Activated CD8-positive, alpha-beta memory T cell treated with anti-CD3 and anti-CD28 coated beads for 36 hours (primary cell): ENCODE data around the gene DNAJC1. TPM values are rescaled to one million over a fixed set of nuclear protein-coding genes. Genes with fewer than 3 reads are reported as not detected.
"Not testable (repeated sequence)": the region's sequence is repeated elsewhere in the genome, so short reads cannot be mapped to it uniquely, and the experiment has no call there.

Source experiments
- CTCF ChIA-PET: fragments of 350-600 bp; sonication (Branson Sonifier 250); formaldehyde crosslinking; loops from one replicate; lab custom pipeline; 2021; ENCODE audit warnings: antibody characterized with exemption; lab: Charles Lee
- POLR2A ChIA-PET: fragments of 350-600 bp; sonication (Branson Sonifier 250); formaldehyde crosslinking; loops from one replicate; lab custom pipeline; 2021; ENCODE audit warnings: antibody characterized with exemption; lab: Charles Lee
- total RNA-seq, 2 experiments: library from RNA; stranded (reverse); gene quantifications; one replicate each; pipeline ENCODE4 v1.2.3, GENCODE V29; 2021

Gene DNAJC1, protein sequence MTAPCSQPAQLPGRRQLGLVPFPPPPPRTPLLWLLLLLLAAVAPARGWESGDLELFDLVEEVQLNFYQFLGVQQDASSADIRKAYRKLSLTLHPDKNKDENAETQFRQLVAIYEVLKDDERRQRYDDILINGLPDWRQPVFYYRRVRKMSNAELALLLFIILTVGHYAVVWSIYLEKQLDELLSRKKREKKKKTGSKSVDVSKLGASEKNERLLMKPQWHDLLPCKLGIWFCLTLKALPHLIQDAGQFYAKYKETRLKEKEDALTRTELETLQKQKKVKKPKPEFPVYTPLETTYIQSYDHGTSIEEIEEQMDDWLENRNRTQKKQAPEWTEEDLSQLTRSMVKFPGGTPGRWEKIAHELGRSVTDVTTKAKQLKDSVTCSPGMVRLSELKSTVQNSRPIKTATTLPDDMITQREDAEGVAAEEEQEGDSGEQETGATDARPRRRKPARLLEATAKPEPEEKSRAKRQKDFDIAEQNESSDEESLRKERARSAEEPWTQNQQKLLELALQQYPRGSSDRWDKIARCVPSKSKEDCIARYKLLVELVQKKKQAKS
- 10 to 100 TPM; 29.4 to 30.1 TPM for total RNA-seq

DNA sequence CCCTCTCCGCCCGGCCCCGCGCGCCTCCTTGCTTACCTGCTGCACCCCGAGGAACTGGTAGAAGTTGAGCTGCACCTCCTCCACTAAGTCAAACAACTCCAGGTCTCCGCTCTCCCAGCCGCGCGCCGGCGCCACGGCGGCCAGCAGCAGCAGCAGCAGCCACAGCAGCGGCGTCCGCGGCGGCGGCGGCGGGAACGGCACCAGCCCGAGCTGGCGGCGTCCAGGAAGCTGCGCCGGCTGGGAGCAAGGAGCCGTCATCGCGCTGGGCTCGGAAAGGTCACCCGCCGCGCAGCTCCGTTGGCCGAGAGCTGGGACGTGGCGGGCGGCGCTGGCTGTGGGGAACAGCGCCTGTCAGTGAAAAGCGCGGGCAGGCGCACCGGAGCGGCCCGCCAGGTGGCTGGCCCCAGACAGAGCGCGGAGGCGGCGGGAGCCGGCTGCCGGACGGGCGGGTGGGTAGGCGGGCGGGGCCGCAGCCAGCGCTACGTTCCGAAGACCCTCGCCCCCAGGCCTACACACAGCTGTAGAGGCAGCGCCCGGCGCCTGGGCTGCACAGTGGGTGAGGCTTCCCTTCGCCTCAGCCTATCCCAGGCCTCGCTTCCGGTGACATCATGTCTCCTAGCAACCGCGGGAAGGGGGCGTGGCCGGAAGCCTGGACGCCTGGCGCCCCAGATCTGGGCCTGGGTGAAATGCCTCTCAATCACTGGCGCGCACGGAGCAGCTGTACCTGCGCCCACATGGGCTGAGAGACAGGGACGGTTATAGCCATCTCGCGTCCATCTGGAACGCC is at the start of gene DNAJC1:
TSS of gene DNAJC1 (minus strand) at position 554 of the 787 bp plus-strand sequence. CDS start at position 258, 296 bp downstream.
- ChIA-PET POLR2A (interaction anchor here (0.6 to 2.0 kb wide), 9 partner anchors 10 to 434 kb away, joined by 3 to 7 read pairs (median 4); partner anchors contain the start of gene COMMD3), CTCF (interaction anchor here (0.7 to 1.5 kb wide), 3 partner anchors 9 to 12 kb away, joined by 3 to 4 read pairs (median 3); no protein-coding TSS in a partner anchor)

DNA sequence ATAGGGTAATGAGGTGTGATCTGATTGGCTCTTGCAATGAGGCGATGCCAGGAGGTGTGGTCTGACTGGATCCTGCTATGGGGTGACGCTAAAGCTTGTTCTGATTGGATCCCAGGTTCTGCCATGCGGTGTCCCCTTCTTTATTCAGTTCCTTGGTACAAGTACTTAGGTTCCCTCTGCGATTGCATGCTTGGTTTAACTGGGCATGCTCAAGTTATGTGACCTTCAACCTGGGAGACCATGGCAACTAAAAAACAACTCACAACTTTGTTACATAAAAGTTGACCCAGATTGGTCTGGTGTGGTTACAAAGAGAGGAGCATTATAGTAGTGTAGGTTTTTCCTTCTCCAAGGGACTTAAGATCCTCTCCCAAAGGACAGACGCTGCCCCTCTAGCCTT is 49.5 kb upstream of the DNAJC1 start:
- ChIA-PET POLR2A (interaction anchor here (0.5 kb wide), 1 partner anchor 138 kb away, joined by 3 read pairs; no protein-coding TSS in a partner anchor), CTCF (interaction anchor here (0.6 kb wide), 1 partner anchor 66 kb away, joined by 4 read pairs; no protein-coding TSS in a partner anchor)

GRCh38 chr10:22049635-22050034 is 46.1 kb upstream of the DNAJC1 start:
- ChIA-PET POLR2A (no interaction called here), CTCF (no interaction called here)

GRCh38 chr10:22047812-22048211 is 44.3 kb upstream of the DNAJC1 start:
- POLR2A ChIA-PET, result no interaction called here
- CTCF ChIA-PET, result no interaction called here

DNA sequence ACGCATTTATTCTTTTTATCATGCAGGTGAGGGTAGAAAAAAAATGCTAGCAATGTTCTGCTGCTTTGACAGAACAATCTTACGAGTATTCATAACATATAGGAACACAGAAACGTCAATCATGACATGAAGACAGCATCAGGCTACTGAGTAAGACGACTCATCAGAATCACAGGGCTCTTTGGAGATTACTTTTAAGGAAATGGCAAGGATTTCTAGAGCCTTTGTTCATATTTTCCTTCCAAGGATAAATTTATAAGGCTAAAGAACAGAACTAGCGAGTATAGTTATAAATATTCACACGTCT is 39.8 kb upstream of the DNAJC1 start:
- ChIA-PET POLR2A (no interaction called here), CTCF (no interaction called here)

GRCh38 chr10:22042557-22043326 is 39.2 kb upstream of the DNAJC1 start:
- POLR2A ChIA-PET, result no interaction called here
- CTCF ChIA-PET, result no interaction called here

- ChIA-PET POLR2A (no interaction called here), CTCF (no interaction called here)
Measured at GRCh38 chr10:22034333-22034732, 30.8 kb upstream of the DNAJC1 start.

DNA sequence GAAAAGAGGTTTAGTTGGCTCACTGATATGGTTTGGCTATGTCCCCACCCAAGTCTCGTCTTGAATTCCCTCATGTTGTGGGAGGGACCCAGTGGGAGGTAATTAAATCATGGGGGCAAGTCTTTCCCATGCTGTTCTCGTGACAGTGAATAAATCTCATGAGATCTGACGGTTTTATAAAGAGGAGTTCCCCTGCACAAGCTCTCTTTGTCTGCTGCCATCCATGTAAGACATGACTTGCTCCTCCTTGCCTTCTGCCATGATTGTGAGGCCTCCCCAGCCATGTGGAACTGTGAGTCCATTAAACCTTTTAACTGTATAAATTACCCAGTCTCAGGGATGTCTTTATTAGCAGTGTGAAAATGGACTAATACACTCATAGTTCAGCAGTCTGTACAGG is 28.7 kb upstream of the DNAJC1 start:
- CTCF ChIA-PET, POLR2A ChIA-PET: not testable (repeated sequence)

DNA sequence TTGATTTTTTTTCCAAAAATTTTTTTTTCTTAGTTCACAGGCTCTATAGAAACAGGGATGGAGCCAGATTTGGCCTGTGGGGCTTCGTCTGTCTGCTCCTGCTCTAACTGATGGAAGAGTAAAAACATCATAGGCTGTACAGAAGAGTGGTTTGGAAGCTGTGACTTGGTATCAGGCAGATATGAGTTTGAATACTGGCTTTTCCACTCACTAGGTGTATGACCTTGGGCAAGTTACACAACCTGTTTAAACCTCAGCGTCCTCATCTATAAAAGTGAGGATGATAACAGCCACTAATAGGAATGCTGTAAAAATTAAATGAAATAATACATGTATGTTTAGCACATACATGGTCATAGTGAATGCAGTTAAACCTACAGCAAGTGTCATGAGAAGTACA is 26.9 kb upstream of the DNAJC1 start:
- ChIA-PET CTCF (interaction anchor here (0.5 kb wide), 1 partner anchor 240 kb away, joined by 5 read pairs; no protein-coding TSS in a partner anchor), POLR2A (no interaction called here)

- CTCF ChIA-PET, result no interaction called here
- POLR2A ChIA-PET, result no interaction called here
Measured at GRCh38 chr10:22029445-22030236, 26.1 kb upstream of the DNAJC1 start.

- ChIA-PET CTCF (no interaction called here), POLR2A (no interaction called here)
Measured at GRCh38 chr10:22027364-22028238, 24.1 kb upstream of the DNAJC1 start.

DNA sequence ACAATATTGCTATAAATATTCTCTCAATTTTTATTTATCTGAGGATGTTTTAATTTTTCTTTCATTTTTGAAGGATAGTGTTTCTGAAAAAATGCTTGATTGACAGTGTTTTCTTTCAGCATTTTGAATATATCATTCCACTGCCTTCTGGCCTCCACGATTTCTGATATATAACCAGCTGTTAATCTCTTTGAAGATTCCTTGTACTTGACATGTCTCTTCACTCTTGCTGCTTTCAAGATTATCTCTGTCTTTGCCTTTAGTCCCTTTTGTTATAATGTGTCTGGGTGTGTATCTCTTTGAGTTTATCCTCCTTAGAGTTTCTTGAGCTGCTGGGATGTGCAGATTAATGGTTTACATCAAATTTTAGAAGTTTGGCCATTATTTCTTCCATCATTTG is 22.8 kb upstream of the DNAJC1 start:
- ChIA-PET POLR2A (no interaction called here), CTCF (no interaction called here)

DNA sequence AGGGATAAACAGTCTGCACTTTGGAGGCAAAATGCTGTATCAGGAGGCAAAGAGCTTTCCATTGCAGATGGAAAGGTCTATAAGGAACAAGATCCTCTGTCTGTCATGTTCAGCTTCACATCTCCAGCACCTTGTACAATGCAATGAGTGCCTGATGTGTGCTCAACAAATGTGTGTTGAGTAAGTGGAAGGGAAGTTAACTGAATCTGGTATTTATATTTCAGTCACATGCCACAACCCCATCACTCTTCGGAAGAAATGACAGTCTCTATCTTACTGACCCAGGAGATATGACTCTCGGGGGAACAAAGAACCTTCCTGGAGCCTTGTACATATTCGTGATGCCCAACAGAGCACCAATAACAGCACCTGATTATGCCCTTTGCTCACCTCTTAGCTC is 20.0 kb upstream of the DNAJC1 start:
- CTCF ChIA-PET, result no interaction called here
- POLR2A ChIA-PET, result interaction anchor here (1.4 kb wide), 1 partner anchor 20 kb away, joined by 6 read pairs; the partner anchor contains the start of gene DNAJC1

DNA sequence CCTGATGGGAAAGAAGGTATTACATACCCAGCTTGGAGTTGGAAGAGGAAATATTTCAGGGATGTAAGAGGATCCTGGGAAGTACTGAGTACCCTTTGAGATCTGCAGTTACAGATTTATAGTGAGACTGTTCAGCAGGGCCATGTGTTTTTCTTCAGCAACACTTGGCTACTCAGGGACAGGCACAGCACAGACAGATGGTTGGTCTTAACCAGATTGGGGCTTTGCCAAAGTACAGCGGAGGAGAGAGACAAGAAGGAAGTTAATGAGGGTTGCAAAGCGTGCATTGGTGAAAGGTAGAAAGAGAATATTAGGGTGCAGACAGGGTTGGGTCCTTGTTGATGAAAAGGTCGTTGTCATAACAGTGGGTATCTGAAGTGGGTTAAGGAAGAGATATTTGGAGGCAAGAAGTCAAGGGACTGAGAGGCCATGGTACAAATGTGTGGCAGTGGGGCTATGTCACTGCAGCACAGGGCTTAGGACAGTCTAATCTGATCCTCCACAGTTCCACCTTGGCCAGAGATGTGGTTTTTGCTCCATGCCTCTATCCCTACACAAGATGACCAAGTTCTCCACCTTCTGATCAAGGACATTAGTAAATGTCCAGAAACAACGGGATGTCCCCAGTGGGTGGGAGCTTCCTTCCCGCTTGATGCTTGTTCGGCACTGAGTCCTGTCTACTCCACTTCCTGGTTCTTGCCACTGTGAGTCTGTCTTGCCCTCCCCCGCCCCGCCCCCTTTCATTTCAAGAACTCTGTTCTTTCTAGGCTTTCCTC is 18.9 kb upstream of the DNAJC1 start:
- CTCF ChIA-PET, result no interaction called here
- POLR2A ChIA-PET, result interaction anchor here (1.4 kb wide), 1 partner anchor 19 kb away, joined by 6 read pairs; the partner anchor contains the start of gene DNAJC1

DNA sequence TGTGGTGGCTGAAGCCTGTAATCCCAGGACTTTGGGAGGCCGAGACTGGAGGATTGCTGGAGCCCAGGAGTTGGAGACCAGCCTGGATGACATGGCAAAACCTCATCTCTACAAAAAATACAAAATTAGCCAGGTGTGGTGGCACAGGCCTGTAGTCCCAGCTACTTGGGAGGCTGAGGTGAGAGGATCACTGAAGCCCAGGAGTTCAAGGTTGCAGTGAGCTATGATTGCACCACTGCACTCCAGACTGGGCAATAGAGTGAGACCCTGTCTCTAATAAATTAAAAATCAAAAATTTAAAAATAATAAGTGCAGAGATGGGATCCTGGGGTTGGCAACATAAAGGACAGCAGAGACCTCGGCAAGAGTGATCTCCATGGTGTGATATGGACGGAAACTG is 17.6 kb upstream of the DNAJC1 start:
- POLR2A ChIA-PET, CTCF ChIA-PET: not testable (repeated sequence)

GRCh38 chr10:22017283-22018020 is 13.9 kb upstream of the DNAJC1 start:
- ChIA-PET POLR2A (no interaction called here), CTCF (no interaction called here)
